ENCODE data around the gene BPTF. TPM values are rescaled to one million over a fixed set of nuclear protein-coding genes. Genes with fewer than 3 reads are reported as not detected.

BPTF gene
- total and polyA plus RNA-seq, 2 of the 13 experiments (the other 11 are each of a cell fraction or from before 2014, with no cell fraction given): 43.5 to 66.1 TPM

DNA sequence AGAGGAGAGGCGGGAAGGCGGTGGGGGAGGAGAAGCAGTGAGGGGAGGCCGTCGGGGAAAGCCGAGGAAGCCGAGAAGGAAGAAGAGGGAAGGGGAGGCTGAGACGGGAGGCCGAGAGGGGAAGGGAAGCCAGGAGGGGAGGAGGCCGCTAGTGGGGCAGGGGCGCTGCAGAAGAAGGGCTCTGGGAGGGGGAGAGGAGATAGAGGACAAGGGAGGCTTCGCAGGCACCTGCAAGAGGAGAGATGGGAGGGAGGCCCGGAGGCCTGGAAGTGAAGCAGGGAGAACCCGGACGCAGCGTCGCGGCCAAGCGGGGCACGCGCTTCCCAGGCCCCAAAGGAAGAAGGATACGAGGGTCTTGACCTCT is 168.7 kb downstream of the BPTF start (continued):
- TF ChIP-seq, protein P1, sequence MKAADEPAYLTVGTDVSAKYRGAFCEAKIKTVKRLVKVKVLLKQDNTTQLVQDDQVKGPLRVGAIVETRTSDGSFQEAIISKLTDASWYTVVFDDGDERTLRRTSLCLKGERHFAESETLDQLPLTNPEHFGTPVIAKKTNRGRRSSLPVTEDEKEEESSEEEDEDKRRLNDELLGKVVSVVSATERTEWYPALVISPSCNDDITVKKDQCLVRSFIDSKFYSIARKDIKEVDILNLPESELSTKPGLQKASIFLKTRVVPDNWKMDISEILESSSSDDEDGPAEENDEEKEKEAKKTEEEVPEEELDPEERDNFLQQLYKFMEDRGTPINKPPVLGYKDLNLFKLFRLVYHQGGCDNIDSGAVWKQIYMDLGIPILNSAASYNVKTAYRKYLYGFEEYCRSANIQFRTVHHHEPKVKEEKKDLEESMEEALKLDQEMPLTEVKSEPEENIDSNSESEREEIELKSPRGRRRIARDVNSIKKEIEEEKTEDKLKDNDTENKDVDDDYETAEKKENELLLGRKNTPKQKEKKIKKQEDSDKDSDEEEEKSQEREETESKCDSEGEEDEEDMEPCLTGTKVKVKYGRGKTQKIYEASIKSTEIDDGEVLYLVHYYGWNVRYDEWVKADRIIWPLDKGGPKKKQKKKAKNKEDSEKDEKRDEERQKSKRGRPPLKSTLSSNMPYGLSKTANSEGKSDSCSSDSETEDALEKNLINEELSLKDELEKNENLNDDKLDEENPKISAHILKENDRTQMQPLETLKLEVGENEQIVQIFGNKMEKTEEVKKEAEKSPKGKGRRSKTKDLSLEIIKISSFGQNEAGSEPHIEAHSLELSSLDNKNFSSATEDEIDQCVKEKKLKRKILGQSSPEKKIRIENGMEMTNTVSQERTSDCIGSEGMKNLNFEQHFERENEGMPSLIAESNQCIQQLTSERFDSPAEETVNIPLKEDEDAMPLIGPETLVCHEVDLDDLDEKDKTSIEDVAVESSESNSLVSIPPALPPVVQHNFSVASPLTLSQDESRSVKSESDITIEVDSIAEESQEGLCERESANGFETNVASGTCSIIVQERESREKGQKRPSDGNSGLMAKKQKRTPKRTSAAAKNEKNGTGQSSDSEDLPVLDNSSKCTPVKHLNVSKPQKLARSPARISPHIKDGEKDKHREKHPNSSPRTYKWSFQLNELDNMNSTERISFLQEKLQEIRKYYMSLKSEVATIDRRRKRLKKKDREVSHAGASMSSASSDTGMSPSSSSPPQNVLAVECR (CRISPR knock-in tag; IDR thresholded peaks at IDR 0.05; ENCODE audit: borderline replicate concordance): peak; percentile 38; the same call in 1 of the 2 replicates
- no peak for TF ChIP-seq ZNF780A (CRISPR knock-in tag; IDR thresholded peaks at IDR 0.05)
- no peak for TF ChIP-seq RBAK (CRISPR knock-in tag; IDR thresholded peaks at IDR 0.05)
- TF ChIP-seq FOSL2 (CRISPR knock-in tag; IDR thresholded peaks at IDR 0.05): peak; percentile 24; the same call in 1 of the 2 replicates
- no peak for TF ChIP-seq NFIC (IDR thresholded peaks at IDR 0.05; ENCODE audit: low read length)
- TF ChIP-seq ZNF362 (CRISPR knock-in tag; IDR thresholded peaks at IDR 0.05; ENCODE audit: borderline replicate concordance): peak; percentile 27; the same call in 1 of the 2 replicates
- TF ChIP-seq, protein P2, sequence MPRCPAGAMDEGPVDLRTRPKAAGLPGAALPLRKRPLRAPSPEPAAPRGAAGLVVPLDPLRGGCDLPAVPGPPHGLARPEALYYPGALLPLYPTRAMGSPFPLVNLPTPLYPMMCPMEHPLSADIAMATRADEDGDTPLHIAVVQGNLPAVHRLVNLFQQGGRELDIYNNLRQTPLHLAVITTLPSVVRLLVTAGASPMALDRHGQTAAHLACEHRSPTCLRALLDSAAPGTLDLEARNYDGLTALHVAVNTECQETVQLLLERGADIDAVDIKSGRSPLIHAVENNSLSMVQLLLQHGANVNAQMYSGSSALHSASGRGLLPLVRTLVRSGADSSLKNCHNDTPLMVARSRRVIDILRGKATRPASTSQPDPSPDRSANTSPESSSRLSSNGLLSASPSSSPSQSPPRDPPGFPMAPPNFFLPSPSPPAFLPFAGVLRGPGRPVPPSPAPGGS (CRISPR knock-in tag; IDR thresholded peaks at IDR 0.05): 0 out of 2 replicates have a peak, but pooled peaks have one; percentile 6
- no peak for TF ChIP-seq ZNF724P (CRISPR knock-in tag; IDR thresholded peaks at IDR 0.05; ENCODE audit: borderline replicate concordance)
- TF ChIP-seq ZNF550 (CRISPR knock-in tag; IDR thresholded peaks at IDR 0.05; ENCODE audit: borderline replicate concordance): 0 out of 2 replicates have a peak, but pooled peaks have one; percentile 73
- no peak for TF ChIP-seq SP140L (CRISPR knock-in tag; IDR thresholded peaks at IDR 0.05; ENCODE audit: borderline replicate concordance)
- peak; percentile 24; the same call in 1 of the 2 replicates for TF ChIP-seq PHF8 (CRISPR knock-in tag; IDR thresholded peaks at IDR 0.05)
- TF ChIP-seq CHD4 (IDR thresholded peaks at IDR 0.05; ENCODE audit: borderline replicate concordance, low read length): no peak
- no peak for TF ChIP-seq TCF12 (IDR thresholded peaks at IDR 0.05)
- TF ChIP-seq TCF12 (CRISPR knock-in tag; IDR thresholded peaks at IDR 0.05): 0 out of 2 replicates have a peak, but pooled peaks have one; percentile 20
- no peak for TF ChIP-seq TBX3 (IDR thresholded peaks at IDR 0.05; ENCODE audit: borderline replicate concordance)
- peak; percentile 45; the same call in 1 of the 2 replicates for TF ChIP-seq AHR (CRISPR knock-in tag; IDR thresholded peaks at IDR 0.05)
- TF ChIP-seq, protein P3, sequence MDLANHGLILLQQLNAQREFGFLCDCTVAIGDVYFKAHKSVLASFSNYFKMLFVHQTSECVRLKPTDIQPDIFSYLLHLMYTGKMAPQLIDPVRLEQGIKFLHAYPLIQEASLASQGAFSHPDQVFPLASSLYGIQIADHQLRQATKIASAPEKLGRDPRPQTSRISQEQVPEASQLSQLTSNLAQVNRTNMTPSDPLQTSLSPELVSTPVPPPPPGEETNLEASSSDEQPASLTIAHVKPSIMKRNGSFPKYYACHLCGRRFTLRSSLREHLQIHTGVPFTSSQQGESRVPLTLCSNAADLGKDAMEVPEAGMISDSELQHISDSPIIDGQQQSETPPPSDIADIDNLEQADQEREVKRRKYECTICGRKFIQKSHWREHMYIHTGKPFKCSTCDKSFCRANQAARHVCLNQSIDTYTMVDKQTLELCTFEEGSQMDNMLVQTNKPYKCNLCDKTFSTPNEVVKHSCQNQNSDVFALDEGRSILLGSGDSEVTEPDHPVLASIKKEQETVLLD (CRISPR knock-in tag; IDR thresholded peaks at IDR 0.05; ENCODE audit: low read depth): no peak
- peak; percentile 46; the same call in 1 of the 2 replicates for TF ChIP-seq PITX1 (CRISPR knock-in tag; IDR thresholded peaks at IDR 0.05)
- 0 out of 2 replicates have a peak, but pooled peaks have one; percentile 10 for TF ChIP-seq SP5 (CRISPR knock-in tag; IDR thresholded peaks at IDR 0.05; ENCODE audit: borderline replicate concordance, low read depth)
- peak; percentile 75 for TF ChIP-seq PTBP1 (IDR thresholded peaks at IDR 0.05; ENCODE audit: low read depth, low read length, poor library complexity, severe bottlenecking)

All from HepG2 (cell line).